GM18507 (cell line): ENCODE results near the gene ACSL6.

Source experiments
- DNase-seq: peaks from one replicate; pipeline ENCODE4 v3.0.0; 2011; ENCODE audit warnings: low read depth; ENCODE audit not compliant: insufficient read length; ENCODE audit errors: extremely low spot score
- FAIRE-seq: peaks from 2 replicates; lab custom pipeline; 2011; peaks lifted over from hg19 to GRCh38; lab: Jason Lieb, UNC

ACSL6 gene

GRCh38 chr5:131987251-131987650 is 24.2 kb downstream of the ACSL6 start:
- FAIRE-seq = no peak
- no peak for DNase-seq

- FAIRE-seq = no peak
Observed at GRCh38 chr5:131986161-131986912, 25.1 kb downstream of the ACSL6 start.

DNA sequence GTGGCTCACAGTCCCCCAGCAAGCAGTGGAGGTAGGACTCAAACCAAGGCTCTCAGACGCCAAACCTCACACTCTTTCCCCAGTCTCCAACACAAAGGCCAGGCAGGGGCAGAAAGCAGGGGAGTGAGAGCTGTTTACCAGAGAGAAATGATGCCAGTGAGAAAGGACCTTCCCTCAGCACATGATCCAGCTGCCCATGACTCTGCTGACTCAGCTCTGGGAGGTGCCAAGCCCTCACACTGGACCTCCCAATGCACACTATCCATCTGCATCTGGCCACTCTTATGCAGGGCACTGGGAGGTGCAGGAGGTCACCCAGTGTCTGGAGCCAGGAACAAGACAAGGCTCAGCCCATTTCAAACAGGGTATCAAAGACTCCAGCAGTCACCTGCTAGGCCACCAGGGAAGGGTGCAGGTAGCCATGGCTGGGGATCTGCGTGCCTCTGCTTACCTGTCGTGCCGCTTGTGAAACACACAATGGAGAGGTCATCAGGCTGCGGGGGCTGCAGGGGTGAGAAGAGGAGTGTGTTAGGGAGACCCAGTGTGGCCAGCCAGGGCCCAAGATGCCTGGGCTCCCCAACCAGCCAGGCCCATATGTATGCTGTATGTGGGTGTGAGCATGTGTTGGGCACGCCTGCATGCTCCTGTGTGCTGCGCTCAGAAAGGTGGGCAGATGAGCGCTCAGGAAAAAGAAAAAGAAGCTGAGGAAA is 26.3 kb downstream of the ACSL6 start:
- no peak for FAIRE-seq
- no peak for DNase-seq

More at GRCh38 chr5:131986161-131986912, 25.1 kb downstream of the ACSL6 start:
- DNase-seq = no peak

GRCh38 chr5:131983244-131983771 is 28.1 kb downstream of the ACSL6 start:
- FAIRE-seq (no peak), DNase-seq (no peak)

- DNase-seq (no peak), FAIRE-seq (no peak)
Observed at GRCh38 chr5:131981516-131981915, 29.9 kb downstream of the ACSL6 start.

GRCh38 chr5:131980696-131981095 is 30.8 kb downstream of the ACSL6 start:
- no peak for DNase-seq
- no peak for FAIRE-seq

DNA sequence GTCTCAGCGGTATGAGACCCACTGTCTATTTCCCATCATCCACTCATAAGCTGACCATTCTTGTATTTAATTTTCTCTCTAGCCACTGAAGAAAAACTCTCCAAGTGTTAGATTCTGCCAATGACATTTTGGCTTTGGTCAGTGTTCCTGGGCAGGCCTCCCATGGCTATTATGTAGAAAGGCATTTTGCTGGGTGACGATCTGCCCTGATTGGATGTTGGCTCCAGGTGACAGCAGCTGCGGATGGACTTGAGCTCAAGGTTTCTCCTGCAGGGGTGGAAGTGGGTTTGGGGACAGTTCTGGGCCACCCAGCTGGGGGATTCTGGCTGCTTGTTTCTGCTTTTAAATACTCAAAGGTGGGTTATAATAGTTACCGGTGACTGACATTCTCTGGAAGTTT is 31.6 kb downstream of the ACSL6 start:
- FAIRE-seq (no peak), DNase-seq (no peak)

DNA sequence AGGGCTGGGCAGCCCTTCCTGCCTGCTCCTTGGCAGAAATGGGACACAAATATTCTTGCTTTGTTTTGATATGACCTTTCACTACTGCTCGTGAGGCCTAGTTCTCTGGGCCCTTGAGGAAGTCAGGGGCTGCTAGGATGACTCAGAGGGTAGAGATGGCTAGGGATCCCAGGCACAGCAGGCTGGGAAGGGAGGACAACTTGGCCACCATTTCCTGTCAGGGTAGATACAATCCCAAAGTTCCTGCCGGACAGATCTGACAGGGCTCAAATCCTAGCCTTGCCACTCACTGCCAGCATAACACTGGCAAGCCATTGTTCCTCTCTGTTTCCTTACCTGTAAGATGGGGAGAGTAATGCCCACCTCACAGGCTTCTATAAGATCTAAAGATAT is 34.2 kb downstream of the ACSL6 start:
- no peak for FAIRE-seq
- DNase-seq = no peak

- no peak for DNase-seq
- FAIRE-seq = no peak
Observed at GRCh38 chr5:131976414-131977211, 34.8 kb downstream of the ACSL6 start.

DNA sequence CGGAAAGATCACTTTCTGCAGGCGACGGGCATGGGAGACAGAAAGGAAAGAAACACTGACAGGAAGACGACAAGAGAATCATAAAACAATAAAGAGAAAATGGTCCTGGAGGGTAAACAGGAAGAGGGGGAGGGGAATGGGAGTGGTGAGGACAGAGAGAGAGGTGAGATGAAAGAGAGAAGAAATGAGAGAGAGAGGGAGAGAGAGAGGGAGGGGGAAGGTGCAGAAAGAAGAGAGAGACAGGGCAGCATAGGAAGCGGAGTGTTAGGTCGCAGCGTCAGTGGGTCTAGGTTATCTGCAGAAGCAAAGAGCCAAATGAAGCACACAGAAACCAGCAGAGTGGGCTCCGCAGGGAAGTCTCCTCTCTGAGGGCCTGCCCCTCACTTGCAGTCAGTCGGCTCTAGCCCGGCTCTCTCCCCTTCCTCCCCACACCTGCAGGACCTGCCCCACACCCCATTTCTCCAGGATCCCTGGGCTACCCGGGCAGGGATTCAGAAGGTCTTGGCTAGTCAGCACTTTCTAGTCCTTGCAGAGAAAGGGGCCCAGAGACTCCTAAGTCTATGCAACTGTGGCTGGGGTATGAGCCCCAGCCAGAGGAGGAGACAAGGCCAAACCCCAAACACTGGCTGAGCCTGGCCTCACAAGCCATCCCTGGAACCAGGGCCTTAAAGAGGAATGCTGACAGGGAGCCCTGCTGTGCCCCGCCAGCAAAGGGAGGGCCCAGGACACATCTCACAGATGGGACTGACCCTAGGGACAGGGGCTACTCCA is 36.3 kb downstream of the ACSL6 start:
- FAIRE-seq (no peak), DNase-seq (no peak)

DNA sequence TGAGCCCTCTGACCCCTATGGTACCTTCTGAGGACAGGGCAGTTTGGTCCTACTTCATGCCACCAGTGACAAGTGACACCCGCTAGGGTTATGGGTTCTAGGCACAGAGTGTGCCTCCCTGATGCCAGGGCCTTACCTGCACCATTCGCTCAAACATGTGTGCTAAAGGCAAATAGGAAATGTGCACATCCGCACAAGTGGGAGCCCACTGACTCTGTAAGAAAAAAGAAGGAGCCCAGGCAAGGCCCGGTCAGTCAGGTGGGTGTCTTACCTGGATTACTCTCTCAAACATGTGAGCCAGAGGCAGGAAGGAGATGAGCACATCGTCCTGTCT is 36.9 kb downstream of the ACSL6 start:
- DNase-seq (no peak), FAIRE-seq (no peak)

DNA sequence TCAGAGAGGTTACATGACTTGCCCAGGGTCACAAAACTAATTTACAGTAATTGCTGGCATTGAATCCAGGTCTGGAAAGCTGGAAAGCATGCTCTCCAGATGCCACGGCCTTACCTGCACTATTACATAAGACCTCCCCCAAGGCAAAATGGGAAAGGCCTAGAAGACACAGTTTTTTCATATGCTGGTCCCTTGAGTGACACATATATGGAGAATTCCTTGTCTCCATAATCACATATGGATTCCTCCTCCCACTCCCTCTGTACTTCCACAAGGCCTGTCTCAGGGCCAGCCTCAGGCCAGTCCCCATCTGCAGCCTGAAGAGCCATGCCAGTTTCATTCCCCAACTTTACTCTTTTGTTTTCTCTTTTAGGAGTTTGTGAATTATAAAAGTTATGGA is 37.4 kb downstream of the ACSL6 start:
- no peak for FAIRE-seq
- DNase-seq = no peak

GRCh38 chr5:131973089-131973712 is 38.3 kb downstream of the ACSL6 start:
- FAIRE-seq = no peak
- DNase-seq = no peak

DNA sequence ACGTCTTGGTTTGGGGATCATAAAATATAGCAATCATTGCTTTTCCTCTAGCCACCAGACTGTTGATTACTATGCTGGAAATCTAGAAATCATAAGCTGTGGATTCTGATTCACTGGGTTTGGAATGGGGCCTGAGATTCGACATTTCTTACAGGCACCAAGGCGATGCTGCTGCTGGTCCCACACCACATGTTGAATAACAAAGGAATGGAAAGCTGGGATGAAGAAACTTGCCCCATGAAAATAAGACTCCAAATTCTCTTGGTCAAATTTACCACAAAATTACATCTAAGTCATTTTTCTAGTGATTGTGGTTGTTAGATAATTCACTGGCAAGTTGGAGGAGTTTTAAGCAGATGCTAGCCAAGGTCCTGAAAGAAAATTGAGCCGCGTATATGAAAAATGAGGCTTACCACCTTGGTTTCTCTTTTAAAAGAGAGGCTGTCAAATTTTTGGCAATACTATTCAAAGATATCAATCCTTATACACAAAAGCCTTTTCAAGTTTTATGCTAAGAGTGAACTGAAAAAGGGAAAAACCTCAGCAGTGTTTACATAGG is 43.0 kb downstream of the ACSL6 start:
- no peak for FAIRE-seq
- DNase-seq = no peak

GRCh38 chr5:131966551-131966950 is 44.9 kb downstream of the ACSL6 start:
- no peak for FAIRE-seq

GRCh38 chr5:131965826-131966415 is 45.5 kb downstream of the ACSL6 start:
- FAIRE-seq (no peak), DNase-seq (no peak)

More at GRCh38 chr5:131966551-131966950, 44.9 kb downstream of the ACSL6 start:
- DNase-seq = no peak

DNA sequence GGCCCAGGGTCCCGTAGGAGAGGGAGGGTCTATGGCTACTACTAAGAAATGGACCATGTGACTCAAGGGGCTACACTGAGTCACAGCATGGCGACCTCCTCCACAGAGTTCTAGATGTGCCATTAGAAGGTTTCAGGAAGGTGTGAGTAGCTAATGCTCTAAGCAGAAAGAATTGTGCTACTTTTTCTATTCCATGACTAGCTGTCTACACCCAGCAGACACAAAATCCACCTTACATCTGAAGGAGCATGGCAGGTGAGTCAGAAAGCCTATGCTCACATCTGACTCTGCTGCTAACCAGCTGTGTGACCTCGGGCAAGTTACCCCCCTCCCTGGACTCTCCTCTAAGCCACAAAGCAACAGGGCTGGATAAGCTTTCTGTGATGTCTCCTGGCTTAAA is 51.6 kb downstream of the ACSL6 start:
- DNase-seq (no peak), FAIRE-seq (no peak)

DNA sequence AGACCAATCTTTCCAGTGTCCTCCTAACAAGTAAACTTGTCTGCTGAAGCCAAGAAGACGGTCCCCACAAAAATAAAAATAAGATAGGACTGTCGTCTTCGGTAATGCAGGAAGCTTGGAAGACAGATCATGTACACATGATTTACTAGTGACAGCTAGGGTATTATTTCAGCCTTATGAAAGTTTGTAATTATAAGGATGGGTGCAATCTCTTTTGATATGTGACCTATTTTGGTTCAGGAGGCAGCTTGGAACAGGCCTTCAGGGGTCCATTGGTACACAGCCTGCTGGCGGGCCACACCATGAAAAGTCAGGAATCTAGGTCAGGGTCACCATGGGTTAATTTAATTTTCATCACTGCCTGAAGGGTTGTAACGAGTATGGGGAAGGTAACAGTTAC is 52.3 kb downstream of the ACSL6 start:
- no peak for DNase-seq
- FAIRE-seq = no peak
